HEK293 (cell line): ENCODE measurements around the gene SMIM27.

ENCODE experiments used
- SP2 ChIP-seq: fragments of 450-650 bp; formaldehyde crosslinking; IDR thresholded peaks from 2 replicates; pipeline ENCODE4 v1.5.1; 2016; ENCODE audit warnings: missing biosample characterization, missing genetic modification characterization
- TCF7L2 ChIP-seq: IDR thresholded peaks from 2 replicates; pipeline ENCODE4 v1.6.1; 2011; ENCODE audit warnings: low read depth, mild to moderate bottlenecking, inconsistent platforms, low read length, moderate library complexity, borderline replicate concordance
- YY2 ChIP-seq: fragments of 450-650 bp; formaldehyde crosslinking; IDR thresholded peaks from 2 replicates; pipeline ENCODE4 v1.5.1; 2016; ENCODE audit warnings: missing biosample characterization, missing genetic modification characterization
- ZBTB1 ChIP-seq: fragments of 450-650 bp; formaldehyde crosslinking; IDR thresholded peaks from 2 replicates; pipeline ENCODE4 v1.5.1; 2016; ENCODE audit warnings: missing biosample characterization, missing genetic modification characterization
- ZEB2 ChIP-seq: fragments of 450-650 bp; formaldehyde crosslinking; IDR thresholded peaks from 2 replicates; pipeline ENCODE4 v1.5.1; 2016; ENCODE audit warnings: missing biosample characterization, missing genetic modification characterization
- ZNF354C ChIP-seq: fragments of 450-650 bp; formaldehyde crosslinking; IDR thresholded peaks from 2 replicates; pipeline ENCODE4 v1.5.1; 2016; ENCODE audit warnings: missing biosample characterization, missing genetic modification characterization, low read depth, borderline replicate concordance
- ZNF558 ChIP-seq: fragments of 450-650 bp; formaldehyde crosslinking; IDR thresholded peaks from 2 replicates; pipeline ENCODE4 v1.5.1; 2016; ENCODE audit warnings: missing biosample characterization, missing genetic modification characterization
- ZNF600 ChIP-seq: fragments of 450-650 bp; formaldehyde crosslinking; IDR thresholded peaks from 2 replicates; pipeline ENCODE4 v1.5.1; 2016; ENCODE audit warnings: missing biosample characterization, missing genetic modification characterization
- TF ChIP-seq, protein P1 (sequence below): fragments of 450-650 bp; formaldehyde crosslinking; IDR thresholded peaks from 2 replicates; pipeline ENCODE4 v1.5.1; 2016; ENCODE audit warnings: missing biosample characterization, missing genetic modification characterization
- TF ChIP-seq, protein P2 (sequence below): sonication (generic); formaldehyde crosslinking; IDR thresholded peaks from 2 replicates; pipeline ENCODE4 v1.8.1; 2022; ENCODE audit warnings: mild to moderate bottlenecking, moderate library complexity, missing genetic modification reagents
- TF ChIP-seq, protein P3 (sequence below): fragments of 450-650 bp; formaldehyde crosslinking; IDR thresholded peaks from 2 replicates; pipeline ENCODE4 v1.5.1; 2016; ENCODE audit warnings: missing biosample characterization, missing genetic modification characterization
- TF ChIP-seq, protein P4 (sequence below): fragments of 450-650 bp; formaldehyde crosslinking; IDR thresholded peaks from 2 replicates; pipeline ENCODE4 v1.5.1; 2016; ENCODE audit warnings: missing biosample characterization, missing genetic modification characterization

DNA sequence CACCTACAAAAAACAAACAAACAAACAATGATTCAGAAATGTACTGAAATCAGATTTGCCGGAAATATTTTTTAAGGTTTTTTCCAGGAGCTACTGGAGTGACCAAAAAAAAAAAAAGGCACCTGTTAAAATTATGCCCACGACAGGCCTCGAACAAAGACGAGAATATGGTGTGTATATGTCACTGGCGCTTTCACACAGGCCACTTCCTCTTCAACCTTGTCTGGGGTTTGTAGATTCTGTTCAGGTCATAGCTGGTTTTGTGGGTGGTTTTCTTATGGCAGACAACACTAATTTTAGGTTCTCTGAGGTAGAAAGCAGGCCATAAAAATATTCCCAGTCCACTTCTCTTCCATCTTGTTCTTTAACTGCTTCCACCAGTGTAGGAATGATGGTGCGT, 13.8 kb downstream of the SMIM27 start:
- TF ChIP-seq, protein P1, sequence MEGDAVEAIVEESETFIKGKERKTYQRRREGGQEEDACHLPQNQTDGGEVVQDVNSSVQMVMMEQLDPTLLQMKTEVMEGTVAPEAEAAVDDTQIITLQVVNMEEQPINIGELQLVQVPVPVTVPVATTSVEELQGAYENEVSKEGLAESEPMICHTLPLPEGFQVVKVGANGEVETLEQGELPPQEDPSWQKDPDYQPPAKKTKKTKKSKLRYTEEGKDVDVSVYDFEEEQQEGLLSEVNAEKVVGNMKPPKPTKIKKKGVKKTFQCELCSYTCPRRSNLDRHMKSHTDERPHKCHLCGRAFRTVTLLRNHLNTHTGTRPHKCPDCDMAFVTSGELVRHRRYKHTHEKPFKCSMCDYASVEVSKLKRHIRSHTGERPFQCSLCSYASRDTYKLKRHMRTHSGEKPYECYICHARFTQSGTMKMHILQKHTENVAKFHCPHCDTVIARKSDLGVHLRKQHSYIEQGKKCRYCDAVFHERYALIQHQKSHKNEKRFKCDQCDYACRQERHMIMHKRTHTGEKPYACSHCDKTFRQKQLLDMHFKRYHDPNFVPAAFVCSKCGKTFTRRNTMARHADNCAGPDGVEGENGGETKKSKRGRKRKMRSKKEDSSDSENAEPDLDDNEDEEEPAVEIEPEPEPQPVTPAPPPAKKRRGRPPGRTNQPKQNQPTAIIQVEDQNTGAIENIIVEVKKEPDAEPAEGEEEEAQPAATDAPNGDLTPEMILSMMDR (tag by site-specific recombination) = no peak
- TF ChIP-seq, protein P2, sequence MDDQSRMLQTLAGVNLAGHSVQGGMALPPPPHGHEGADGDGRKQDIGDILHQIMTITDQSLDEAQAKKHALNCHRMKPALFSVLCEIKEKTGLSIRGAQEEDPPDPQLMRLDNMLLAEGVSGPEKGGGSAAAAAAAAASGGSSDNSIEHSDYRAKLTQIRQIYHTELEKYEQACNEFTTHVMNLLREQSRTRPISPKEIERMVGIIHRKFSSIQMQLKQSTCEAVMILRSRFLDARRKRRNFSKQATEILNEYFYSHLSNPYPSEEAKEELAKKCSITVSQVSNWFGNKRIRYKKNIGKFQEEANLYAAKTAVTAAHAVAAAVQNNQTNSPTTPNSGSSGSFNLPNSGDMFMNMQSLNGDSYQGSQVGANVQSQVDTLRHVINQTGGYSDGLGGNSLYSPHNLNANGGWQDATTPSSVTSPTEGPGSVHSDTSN (CRISPR knock-in tag) = no peak
- TF ChIP-seq YY2 (tag by site-specific recombination) = no peak
- TF ChIP-seq ZNF600 (tag by site-specific recombination) = no peak
- no peak for TF ChIP-seq TCF7L2
- no peak for TF ChIP-seq ZNF354C
- TF ChIP-seq SP2 = no peak
- TF ChIP-seq, protein P3, sequence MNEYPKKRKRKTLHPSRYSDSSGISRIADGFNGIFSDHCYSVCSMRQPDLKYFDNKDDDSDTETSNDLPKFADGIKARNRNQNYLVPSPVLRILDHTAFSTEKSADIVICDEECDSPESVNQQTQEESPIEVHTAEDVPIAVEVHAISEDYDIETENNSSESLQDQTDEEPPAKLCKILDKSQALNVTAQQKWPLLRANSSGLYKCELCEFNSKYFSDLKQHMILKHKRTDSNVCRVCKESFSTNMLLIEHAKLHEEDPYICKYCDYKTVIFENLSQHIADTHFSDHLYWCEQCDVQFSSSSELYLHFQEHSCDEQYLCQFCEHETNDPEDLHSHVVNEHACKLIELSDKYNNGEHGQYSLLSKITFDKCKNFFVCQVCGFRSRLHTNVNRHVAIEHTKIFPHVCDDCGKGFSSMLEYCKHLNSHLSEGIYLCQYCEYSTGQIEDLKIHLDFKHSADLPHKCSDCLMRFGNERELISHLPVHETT (tag by site-specific recombination) = no peak
- TF ChIP-seq, protein P4, sequence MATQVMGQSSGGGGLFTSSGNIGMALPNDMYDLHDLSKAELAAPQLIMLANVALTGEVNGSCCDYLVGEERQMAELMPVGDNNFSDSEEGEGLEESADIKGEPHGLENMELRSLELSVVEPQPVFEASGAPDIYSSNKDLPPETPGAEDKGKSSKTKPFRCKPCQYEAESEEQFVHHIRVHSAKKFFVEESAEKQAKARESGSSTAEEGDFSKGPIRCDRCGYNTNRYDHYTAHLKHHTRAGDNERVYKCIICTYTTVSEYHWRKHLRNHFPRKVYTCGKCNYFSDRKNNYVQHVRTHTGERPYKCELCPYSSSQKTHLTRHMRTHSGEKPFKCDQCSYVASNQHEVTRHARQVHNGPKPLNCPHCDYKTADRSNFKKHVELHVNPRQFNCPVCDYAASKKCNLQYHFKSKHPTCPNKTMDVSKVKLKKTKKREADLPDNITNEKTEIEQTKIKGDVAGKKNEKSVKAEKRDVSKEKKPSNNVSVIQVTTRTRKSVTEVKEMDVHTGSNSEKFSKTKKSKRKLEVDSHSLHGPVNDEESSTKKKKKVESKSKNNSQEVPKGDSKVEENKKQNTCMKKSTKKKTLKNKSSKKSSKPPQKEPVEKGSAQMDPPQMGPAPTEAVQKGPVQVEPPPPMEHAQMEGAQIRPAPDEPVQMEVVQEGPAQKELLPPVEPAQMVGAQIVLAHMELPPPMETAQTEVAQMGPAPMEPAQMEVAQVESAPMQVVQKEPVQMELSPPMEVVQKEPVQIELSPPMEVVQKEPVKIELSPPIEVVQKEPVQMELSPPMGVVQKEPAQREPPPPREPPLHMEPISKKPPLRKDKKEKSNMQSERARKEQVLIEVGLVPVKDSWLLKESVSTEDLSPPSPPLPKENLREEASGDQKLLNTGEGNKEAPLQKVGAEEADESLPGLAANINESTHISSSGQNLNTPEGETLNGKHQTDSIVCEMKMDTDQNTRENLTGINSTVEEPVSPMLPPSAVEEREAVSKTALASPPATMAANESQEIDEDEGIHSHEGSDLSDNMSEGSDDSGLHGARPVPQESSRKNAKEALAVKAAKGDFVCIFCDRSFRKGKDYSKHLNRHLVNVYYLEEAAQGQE (tag by site-specific recombination) = no peak
- no peak for TF ChIP-seq ZNF558
- no peak for TF ChIP-seq ZBTB1 (tag by site-specific recombination)
- no peak for TF ChIP-seq ZEB2
